Peyer's patch (tissue), 4 donors: ENCODE data around the gene F11R.

Experiments used
- POLR2A ChIP-seq, 2 donors: fragments of 450-650 bp; IDR thresholded peaks; one replicate each; pipeline ENCODE4 v1.5.1; 2017; ENCODE audit warnings: antibody characterized with exemption in 2 of 2, mild to moderate bottlenecking in 2 of 2, moderate library complexity in 2 of 2
- TF ChIP-seq, protein P1 (sequence below), 6 experiments: fragments of 450-650 bp in 4 of 6; fragments of 200-600 bp in 2 of 6; sonication (generic) in 1 of 6; IDR thresholded peaks; one replicate each; pipeline ENCODE4 v1.5.1; 2017 to 2019; ENCODE audit warnings: antibody characterized with exemption in 6 of 6, mild to moderate bottlenecking in 3 of 6, moderate library complexity in 1 of 6

DNA sequence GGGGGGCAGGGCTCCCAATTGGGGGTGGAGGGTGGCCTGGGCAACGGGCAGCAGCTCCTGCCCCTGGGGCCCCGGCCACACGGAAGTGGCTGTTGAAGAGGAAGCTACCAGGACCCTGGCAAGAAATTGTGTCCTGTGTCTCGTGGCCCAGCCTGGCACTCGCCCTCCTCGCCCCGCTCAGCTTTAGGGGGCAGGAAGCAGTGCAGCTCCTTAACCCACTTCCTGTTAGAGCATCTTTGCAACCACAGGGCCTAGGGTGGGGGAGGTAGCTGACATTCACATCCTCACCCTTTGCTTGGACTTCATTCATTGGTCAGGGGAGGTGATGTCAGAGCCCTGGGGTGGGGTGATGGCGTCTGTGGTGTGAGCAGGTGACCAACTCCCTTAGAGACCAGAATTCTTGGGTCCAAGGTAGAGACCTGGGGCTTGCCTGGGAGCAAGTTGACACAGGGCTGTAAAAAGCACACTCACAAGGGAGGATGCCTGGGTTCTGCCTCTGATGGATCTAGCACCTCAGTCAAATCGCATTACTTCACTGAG, 48.8 kb upstream of the F11R start, which contains the start of gene ARHGAP30:
- TF ChIP-seq, protein P1, sequence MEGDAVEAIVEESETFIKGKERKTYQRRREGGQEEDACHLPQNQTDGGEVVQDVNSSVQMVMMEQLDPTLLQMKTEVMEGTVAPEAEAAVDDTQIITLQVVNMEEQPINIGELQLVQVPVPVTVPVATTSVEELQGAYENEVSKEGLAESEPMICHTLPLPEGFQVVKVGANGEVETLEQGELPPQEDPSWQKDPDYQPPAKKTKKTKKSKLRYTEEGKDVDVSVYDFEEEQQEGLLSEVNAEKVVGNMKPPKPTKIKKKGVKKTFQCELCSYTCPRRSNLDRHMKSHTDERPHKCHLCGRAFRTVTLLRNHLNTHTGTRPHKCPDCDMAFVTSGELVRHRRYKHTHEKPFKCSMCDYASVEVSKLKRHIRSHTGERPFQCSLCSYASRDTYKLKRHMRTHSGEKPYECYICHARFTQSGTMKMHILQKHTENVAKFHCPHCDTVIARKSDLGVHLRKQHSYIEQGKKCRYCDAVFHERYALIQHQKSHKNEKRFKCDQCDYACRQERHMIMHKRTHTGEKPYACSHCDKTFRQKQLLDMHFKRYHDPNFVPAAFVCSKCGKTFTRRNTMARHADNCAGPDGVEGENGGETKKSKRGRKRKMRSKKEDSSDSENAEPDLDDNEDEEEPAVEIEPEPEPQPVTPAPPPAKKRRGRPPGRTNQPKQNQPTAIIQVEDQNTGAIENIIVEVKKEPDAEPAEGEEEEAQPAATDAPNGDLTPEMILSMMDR (IDR thresholded peaks at IDR 0.05): no peak
- TF ChIP-seq POLR2A (IDR thresholded peaks at IDR 0.05): no peak
